ENCODE data around the gene KIAA0753. TPM values are rescaled to one million over a fixed set of nuclear protein-coding genes. Genes with fewer than 3 reads are reported as not detected.
"Not testable (repeated sequence)": the region's sequence is repeated elsewhere in the genome, so short reads cannot be mapped to it uniquely, and the experiment has no call there.

The KIAA0753 gene
- total RNA-seq, 1 donor from 2014 or later = 14.5 TPM

DNA sequence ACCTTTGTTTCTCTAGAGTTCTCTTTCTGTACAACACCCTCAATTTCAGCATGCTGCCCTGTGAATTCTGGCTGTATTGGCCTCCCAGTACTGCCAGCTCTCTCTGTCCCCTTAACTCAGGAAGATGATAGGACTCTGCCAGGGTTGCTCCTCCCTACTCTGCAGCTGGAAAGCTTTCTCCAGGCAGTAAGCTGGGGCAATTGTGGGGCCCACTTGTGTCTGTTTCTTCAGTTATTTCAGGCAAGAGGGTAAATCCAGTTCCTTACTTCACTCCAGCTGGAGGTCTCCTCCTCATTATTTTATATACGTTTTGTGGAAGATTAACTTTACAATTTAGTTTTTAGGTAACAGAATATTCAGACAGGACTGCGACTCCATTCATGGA lies 20.9 kb upstream of the KIAA0753 start:
- no peak for TF ChIP-seq CTCF (IDR thresholded peaks at IDR 0.05)
- Mint-ChIP-seq H3K36me3 (ENCODE audit: low read depth) (peaks cover 2% of the 10 kb centered on the region), H3K27me3 (ENCODE audit: low read depth) (peaks cover 46% of the 10 kb centered on the region), H3K4me3 (ENCODE audit: unreplicated experiment) (no peak overlapping the region), H3K4me1 (ENCODE audit: low read depth) (no peaks in the 10 kb centered on the region), H3K9me3 (ENCODE audit: low read depth) (no peaks in the 10 kb centered on the region), H3K27ac (ENCODE audit: unreplicated experiment) (no peak overlapping the region)
- DNase-seq (ENCODE audit: low spot score) = no peak

DNA sequence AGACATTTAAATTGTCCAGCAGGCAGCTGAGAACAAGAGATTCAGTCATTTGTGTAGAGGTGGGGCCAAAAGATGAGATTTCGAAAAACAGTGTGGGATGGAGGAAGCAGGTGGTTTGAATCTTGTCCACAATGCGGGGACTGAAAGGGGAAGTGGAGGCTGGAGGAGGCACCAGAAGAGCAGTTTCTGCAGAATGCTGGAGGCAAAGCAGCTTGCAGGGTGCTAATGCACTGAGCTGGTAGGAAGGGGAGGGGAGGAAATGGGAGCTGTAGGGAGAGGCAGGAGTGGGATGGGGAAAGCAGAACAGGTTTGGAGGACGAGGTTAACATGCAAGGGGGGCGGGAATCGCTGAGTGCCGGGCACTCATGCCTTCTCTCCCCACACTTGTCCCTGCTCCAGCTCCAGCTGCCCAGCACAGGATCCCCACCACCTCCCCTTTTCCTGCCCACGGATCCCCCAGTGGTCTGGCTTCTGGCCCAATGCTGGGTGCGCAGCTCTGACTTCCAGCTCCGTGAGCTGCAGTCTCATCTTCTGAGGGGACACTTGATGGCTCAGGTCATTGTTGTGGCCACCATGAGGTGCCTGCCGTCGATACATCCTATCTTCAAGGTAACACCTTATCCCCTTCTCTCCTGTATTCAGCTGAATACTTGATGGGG lies 20.4 kb upstream of the KIAA0753 start:
- Mint-ChIP-seq H3K36me3 (ENCODE audit: low read depth) (peaks cover 2% of the 10 kb centered on the region), H3K4me1 (ENCODE audit: low read depth) (peaks cover 2% of the 10 kb centered on the region), H3K27ac (ENCODE audit: unreplicated experiment) (no peak overlapping the region), H3K9me3 (ENCODE audit: low read depth) (no peaks in the 10 kb centered on the region), H3K27me3 (ENCODE audit: low read depth) (peaks cover 50% of the 10 kb centered on the region), H3K4me3 (ENCODE audit: unreplicated experiment) (no peak overlapping the region)
- DNase-seq (ENCODE audit: low spot score) = no peak
- no peak for TF ChIP-seq CTCF (IDR thresholded peaks at IDR 0.05)

- Mint-ChIP-seq H3K9me3 (ENCODE audit: low read depth) (no peaks in the 10 kb centered on the region), H3K36me3 (ENCODE audit: low read depth) (peaks cover 2% of the 10 kb centered on the region), H3K27ac (ENCODE audit: unreplicated experiment) (no peak overlapping the region), H3K4me1 (ENCODE audit: low read depth) (peaks cover 9% of the 10 kb centered on the region), H3K4me3 (ENCODE audit: unreplicated experiment) (no peak overlapping the region), H3K27me3 (ENCODE audit: low read depth) (peaks cover 56% of the 10 kb centered on the region)
- DNase-seq (ENCODE audit: low spot score) = no peak
- TF ChIP-seq CTCF (IDR thresholded peaks at IDR 0.05) = no peak
Measured at GRCh38 chr17:6660101-6660500, 19.6 kb upstream of the KIAA0753 start.

DNA sequence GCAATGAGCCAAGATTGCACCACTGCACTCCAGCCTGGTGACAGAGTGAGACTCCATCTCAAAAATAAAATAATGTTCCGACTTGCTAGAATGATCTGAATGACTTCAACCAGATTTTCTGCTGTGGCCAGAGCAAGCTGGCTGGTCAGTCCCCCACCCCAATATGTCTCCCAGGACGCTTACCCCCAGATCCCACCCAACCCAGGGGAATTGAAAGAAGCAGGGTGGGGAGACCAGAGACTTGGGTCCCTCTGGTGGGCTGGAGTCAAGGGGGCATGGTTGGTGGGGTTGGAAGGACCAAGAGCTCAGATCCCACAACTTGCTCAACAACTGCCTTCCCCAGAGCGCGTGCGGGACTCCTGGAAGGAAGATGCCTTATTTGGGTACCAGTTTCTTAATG lies 17.9 kb upstream of the KIAA0753 start:
- H3K9me3 Mint-ChIP-seq (ENCODE audit: low read depth); H3K36me3 Mint-ChIP-seq (ENCODE audit: low read depth); DNase-seq (ENCODE audit: low spot score); H3K27ac Mint-ChIP-seq (ENCODE audit: unreplicated experiment); H3K4me3 Mint-ChIP-seq (ENCODE audit: unreplicated experiment): not testable (repeated sequence)
- peaks cover 68% of the 10 kb centered on the region for H3K27me3 Mint-ChIP-seq (ENCODE audit: low read depth)
- H3K4me1 Mint-ChIP-seq (ENCODE audit: low read depth) = peaks cover 22% of the 10 kb centered on the region

DNA sequence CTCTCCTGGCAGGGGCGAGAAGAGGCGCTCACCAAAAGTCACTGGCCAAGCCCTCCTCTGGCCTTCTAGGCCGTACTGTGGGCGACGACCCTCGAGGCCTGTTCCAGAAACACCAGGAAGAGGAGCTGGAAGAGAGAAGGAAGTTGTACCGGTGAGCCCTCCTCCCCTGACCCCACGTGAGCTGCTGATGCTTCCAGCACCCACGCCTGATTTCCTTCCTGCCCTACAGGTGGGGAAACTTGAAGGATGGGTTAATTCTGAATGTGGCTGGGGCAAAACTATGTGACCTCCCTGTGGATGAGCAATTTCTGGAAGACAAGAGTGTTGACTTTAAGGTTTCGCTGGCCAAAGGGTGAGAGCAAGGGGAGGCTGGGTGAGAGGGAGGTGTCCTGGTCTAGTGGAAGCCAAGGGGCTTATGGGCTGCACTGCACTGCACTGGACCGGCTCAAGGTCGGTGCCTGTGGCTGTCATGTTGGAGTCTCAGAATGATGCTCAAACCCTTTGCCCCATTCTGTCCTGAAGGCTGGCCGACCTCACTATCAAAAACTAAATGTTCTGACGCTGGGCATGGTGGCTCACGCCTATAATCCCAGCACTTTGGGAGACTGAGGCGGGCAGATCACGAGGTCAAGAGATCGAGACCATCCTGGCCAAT lies 17.2 kb upstream of the KIAA0753 start:
- Mint-ChIP-seq H3K27me3 (ENCODE audit: low read depth) (peaks cover 69% of the 10 kb centered on the region), H3K4me1 (ENCODE audit: low read depth) (peaks cover 27% of the 10 kb centered on the region), H3K36me3 (ENCODE audit: low read depth) (peaks cover 8% of the 10 kb centered on the region), H3K4me3 (ENCODE audit: unreplicated experiment) (peak overlapping the region; percentile 10), H3K27ac (ENCODE audit: unreplicated experiment) (no peak overlapping the region), H3K9me3 (ENCODE audit: low read depth) (peaks cover 6% of the 10 kb centered on the region)
- DNase-seq (ENCODE audit: low spot score) = no peak
- TF ChIP-seq CTCF (IDR thresholded peaks at IDR 0.05) = no peak

- H3K9me3 Mint-ChIP-seq (ENCODE audit: low read depth); DNase-seq (ENCODE audit: low spot score); H3K27ac Mint-ChIP-seq (ENCODE audit: unreplicated experiment); H3K36me3 Mint-ChIP-seq (ENCODE audit: low read depth): not testable (repeated sequence)
- H3K4me3 Mint-ChIP-seq (ENCODE audit: unreplicated experiment) = peak overlapping the region; percentile 33
- peaks cover 31% of the 10 kb centered on the region for H3K4me1 Mint-ChIP-seq (ENCODE audit: low read depth)
- peaks cover 62% of the 10 kb centered on the region for H3K27me3 Mint-ChIP-seq (ENCODE audit: low read depth)
Measured at GRCh38 chr17:6656797-6657632, 16.5 kb upstream of the KIAA0753 start.

DNA sequence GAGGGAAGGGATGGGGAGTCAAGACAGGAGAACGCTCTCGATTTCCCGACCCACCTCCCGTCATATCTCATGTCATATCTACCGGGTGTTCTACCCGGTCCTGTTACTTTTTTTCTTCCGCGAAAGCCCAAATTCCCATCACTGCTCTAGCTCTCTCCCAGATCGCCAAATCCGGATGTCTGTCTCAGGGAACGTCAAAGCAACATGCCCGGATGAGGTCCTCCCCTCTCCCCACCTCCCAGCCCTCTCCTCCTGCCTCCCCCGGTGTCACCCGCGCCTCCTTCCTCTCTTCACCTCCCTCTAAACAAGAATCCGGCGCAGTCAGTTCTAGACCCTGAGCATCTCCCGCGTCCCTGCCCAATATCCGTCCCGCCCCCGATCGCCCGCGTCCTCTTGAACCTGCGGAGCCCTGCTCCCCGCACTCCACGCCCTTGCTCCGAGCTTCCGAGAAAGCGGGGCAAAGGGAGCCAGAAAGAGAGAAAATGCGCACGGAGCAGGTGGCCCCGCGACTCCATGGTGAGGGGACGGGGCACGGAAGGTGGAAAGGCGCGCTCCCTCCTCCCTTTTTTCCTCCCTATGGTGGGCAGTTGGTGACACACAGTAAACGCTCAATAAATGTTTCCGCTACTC lies 15.3 kb upstream of the KIAA0753 start:
- peaks cover 31% of the 10 kb centered on the region for H3K4me1 Mint-ChIP-seq (ENCODE audit: low read depth)
- peaks cover 53% of the 10 kb centered on the region for H3K27me3 Mint-ChIP-seq (ENCODE audit: low read depth)
- not testable (repeated sequence) for H3K9me3 Mint-ChIP-seq (ENCODE audit: low read depth); H3K27ac Mint-ChIP-seq (ENCODE audit: unreplicated experiment); DNase-seq (ENCODE audit: low spot score); H3K36me3 Mint-ChIP-seq (ENCODE audit: low read depth)
- H3K4me3 Mint-ChIP-seq (ENCODE audit: unreplicated experiment) = peak overlapping the region; percentile 63
